Endothelial cell of umbilical vein (primary cell): ENCODE measurements around the gene CTBP1.

Experiments used
- CTCF ChIP-seq, 2 donors: IDR thresholded peaks; 1 replicate in 1 of 2; 2 replicates in 1 of 2; pipeline ENCODE4 v1.5.1; 2011; ENCODE audit warnings: low read length in 2 of 2, mild to moderate bottlenecking in 2 of 2, moderate library complexity in 2 of 2, control low read depth in 1 of 2, inconsistent platforms in 1 of 2, low read depth in 1 of 2; ENCODE audit not compliant: insufficient read depth in 1 of 2; ENCODE audit errors: extremely low read depth in 1 of 2
- EZH2 ChIP-seq: IDR thresholded peaks from 2 replicates; pipeline ENCODE4 v1.6.1; 2012; ENCODE audit warnings: borderline replicate concordance, low read depth, mild to moderate bottlenecking, moderate library complexity, low read length, inconsistent platforms; ENCODE audit not compliant: severe bottlenecking
- GATA2 ChIP-seq: IDR thresholded peaks from 2 replicates; pipeline ENCODE4 v1.7.0; 2011; ENCODE audit warnings: low read depth, mild to moderate bottlenecking, moderate library complexity, mixed read lengths, low read length; ENCODE audit not compliant: insufficient read length, insufficient read depth
- JUN ChIP-seq: IDR thresholded peaks from 2 replicates; pipeline ENCODE4 v1.6.1; 2011; ENCODE audit warnings: borderline replicate concordance, low read depth; ENCODE audit not compliant: insufficient read length, insufficient read depth
- MAX ChIP-seq: IDR thresholded peaks from 2 replicates; pipeline ENCODE4 v1.6.1; 2011; ENCODE audit not compliant: insufficient read depth, insufficient read length
- POLR2A ChIP-seq: IDR thresholded peaks from 2 replicates; pipeline ENCODE4 v1.6.1; 2012; ENCODE audit warnings: low read depth, mild to moderate bottlenecking, control low read depth, low read length
- POLR2AphosphoS5 ChIP-seq: IDR thresholded peaks from 2 replicates; pipeline ENCODE4 v1.6.1; 2012; ENCODE audit warnings: low read depth, mild to moderate bottlenecking, control low read depth, low read length, moderate library complexity; ENCODE audit not compliant: insufficient read depth

GRCh38 chr4:1274871-1275270 lies 25.9 kb upstream of the CTBP1 start:
- TF ChIP-seq CTCF (IDR thresholded peaks at IDR 0.05; ENCODE audit: extremely low read depth in 1 of 2, insufficient read depth in 1 of 2, low read depth in 1 of 2, low read length in 2 of 2), result no peak
- no peak for TF ChIP-seq POLR2A
- TF ChIP-seq MAX, result no peak
- TF ChIP-seq EZH2, result no peak
- TF ChIP-seq JUN, result no peak
- no peak for TF ChIP-seq GATA2
- no peak for TF ChIP-seq POLR2AphosphoS5
